GM23338 (cell line): ENCODE results near the gene ASPSCR1.

Source experiments
- CTCF ChIP-seq, 2 experiments: fragments of 200-600 bp in 1 of 2; sonication (generic) in 1 of 2; conservative IDR thresholded peaks; 2 replicates each; pipeline versions ENCODE4 v1.5.1 to v1.6.1; 2016 to 2017; ENCODE audit warnings: antibody characterized with exemption in 2 of 2, low read depth in 2 of 2, mild to moderate bottlenecking in 2 of 2, moderate library complexity in 1 of 2
- EZH2 ChIP-seq: fragments of 200-600 bp; sonication (generic); IDR thresholded peaks from one replicate; pipeline ENCODE4 v1.8.0; 2017; ENCODE audit warnings: antibody characterized with exemption, mild to moderate bottlenecking, low read depth; ENCODE audit not compliant: unreplicated experiment
- EZH2phosphoT487 ChIP-seq: fragments of 200-600 bp; sonication (generic); IDR thresholded peaks from one replicate; pipeline ENCODE4 v1.8.1; 2018; ENCODE audit warnings: antibody characterized with exemption; ENCODE audit not compliant: unreplicated experiment
- POLR2AphosphoS5 ChIP-seq: IDR thresholded peaks from 2 replicates; pipeline ENCODE4 v1.6.1; 2016; ENCODE audit warnings: antibody characterized with exemption, low read depth
- STAT1 ChIP-seq: IDR thresholded peaks from one replicate; pipeline ENCODE4 v1.6.1; 2016; ENCODE audit warnings: antibody characterized with exemption; ENCODE audit not compliant: unreplicated experiment

GRCh38 chr17:81962499-81963441 is 14.7 kb upstream of the ASPSCR1 start:
- TF ChIP-seq CTCF (conservative IDR thresholded peaks at IDR 0.05; ENCODE audit: low read depth in 2 of 2), result no peak
- no peak for TF ChIP-seq EZH2phosphoT487
- TF ChIP-seq EZH2, result peak; percentile 33
- TF ChIP-seq POLR2AphosphoS5, result no peak
- no peak for TF ChIP-seq STAT1
